Heart left ventricle (tissue), 16 donors: Measurements from ENCODE around the gene SCLY. TPM values are rescaled to one million over a fixed set of nuclear protein-coding genes. Genes with fewer than 3 reads are reported as not detected.

ENCODE experiments used
- ATAC-seq, 4 donors: fragments of 200-7000 bp; cut with Tn5 transposase; one replicate each; pipeline ENCODE4 v1.9.1; 2020 to 2022; ENCODE audit warnings: moderate library complexity in 4 of 4, mild to moderate bottlenecking in 3 of 4, moderate number of reproducible peaks in 1 of 4
- DNase-seq, 5 donors: peaks; one replicate each; pipeline ENCODE4 v3.0.0-alpha.2; 2020
- H3K27ac ChIP-seq, 12 donors: fragments of 200-600 bp; sonication (generic) in 4 of 12; one replicate each; pipeline versions ENCODE4 v1.5.0 to v1.8.0; 2016 to 2022; ENCODE audit warnings: mild to moderate bottlenecking in 2 of 12
- H3K27me3 ChIP-seq, 9 donors: fragments of 200-600 bp; sonication (generic) in 2 of 9; one replicate each; pipeline versions ENCODE4 v1.5.1 to v1.8.0; 2016 to 2022; ENCODE audit warnings: mild to moderate bottlenecking in 3 of 9
- H3K36me3 ChIP-seq, 9 donors: fragments of 200-600 bp; sonication (generic) in 2 of 9; one replicate each; pipeline versions ENCODE4 v1.5.0 to v1.8.0; 2018 to 2022; ENCODE audit warnings: mild to moderate bottlenecking in 2 of 9
- H3K4me1 ChIP-seq, 12 donors: fragments of 200-600 bp; sonication (generic) in 4 of 12; one replicate each; pipeline versions ENCODE4 v1.5.0 to v1.8.0; 2016 to 2022; ENCODE audit warnings: mild to moderate bottlenecking in 3 of 12
- H3K4me3 ChIP-seq, 12 donors: fragments of 200-600 bp; sonication (generic) in 4 of 12; one replicate each; pipeline versions ENCODE4 v1.5.0 to v1.8.0; 2017 to 2022; ENCODE audit warnings: mild to moderate bottlenecking in 9 of 12, moderate library complexity in 4 of 12
- H3K9me3 ChIP-seq, 12 donors: fragments of 200-600 bp; sonication (generic) in 4 of 12; one replicate each; pipeline versions ENCODE4 v1.5.0 to v1.8.0; 2016 to 2022; ENCODE audit warnings: mild to moderate bottlenecking in 1 of 12
- POLR2A ChIP-seq, 2 donors: fragments of 450-650 bp; IDR thresholded peaks; one replicate each; pipeline ENCODE4 v1.6.1; 2017; ENCODE audit warnings: antibody characterized with exemption in 2 of 2, mild to moderate bottlenecking in 2 of 2, moderate library complexity in 2 of 2
- WGBS, 4 donors: extraction: QIAGEN DNeasy Blood & Tissue Kit in 2 of 4; methylation state at CpG; one replicate each; pipeline versions ENCODE4 v1.1.5 to v1.1.7; 2013 to 2018; 5-methylcytosine and 5-hydroxymethylcytosine counted together
- intact Hi-C, 10 donors: fragments of 100-400 bp; cut with DNase I; formaldehyde crosslinking; loops; one replicate each; pipeline versions ENCODE4 v1.11.1 to v1.14.2; 2022
- polyA plus RNA-seq, 2 donors: library from polyadenylated mRNA; stranded (reverse); fragments of 200-250 nt; gene quantifications; one replicate each; pipeline ENCODE4 v1.2.3, GENCODE V29; 2013
- total RNA-seq, 9 donors: library from RNA; depleted of rRNA in 2 of 9; stranded (reverse); fragments of >200 nt in 2 of 9; fragmentation: NEBNext Ultra II Directional in 3 of 9; extraction: Animal tissue kit (Norgen Biotek cat#: 25700) in 3 of 9; gene quantifications; one replicate each; pipeline versions ENCODE4 v1.1.0 to v1.2.4, GENCODE V29; 2016 to 2023
- TF ChIP-seq, protein P1 (sequence below), 12 donors: fragments of 200-600 bp; sonication (generic) in 4 of 12; IDR thresholded peaks; one replicate each; pipeline versions ENCODE4 v1.5.0 to v1.8.0; 2018 to 2022; ENCODE audit warnings: antibody characterized with exemption in 12 of 12, mild to moderate bottlenecking in 5 of 12
- donor health status: ischemic (EF 13 %, LVEDD 7.1; RV severe dilation, severe dysfunction).
- donor health status: healthy with polysubstance abuse.
- donor health status: DM: no; HTN: yes; CAD: no.
- donor health status: DM: no; HTN: no; CAD: no.
- donor health status: ischemic (EF 25% LVEDD 6.9; RV normal size, moderate dysfunction).
- donor health status: ischemic (EF 25% LVEDD 5.7; RV mildly dilated, moderate dysfunction).
- donor health status: healthy.
- donor health status: DM: yes; HTN: yes; CAD: no.
- donor health status: ischemic (EF 35%, LVEDD 5.7; RV mildly dilated, moderate dysfunction).
- donor health status: nonischemic (EF 11% LVEDD 7.7; RV severe dilation, severe dysfunction).
- donor health status: DM: yes; HTN: yes; CAD: no.
- donor health status: PGD.
- donor health status: ischemic (EF 29% LVEDD 5.4; RV normal size, mild dysfunction).
- donor health status: nonischemic (EF 23%, LVEDD 6.1; RV moderate dilation, normal function).

SCLY gene
- total and polyA plus RNA-seq, 11 donors: 6.9 to 21.2 (median 10.6) TPM

DNA sequence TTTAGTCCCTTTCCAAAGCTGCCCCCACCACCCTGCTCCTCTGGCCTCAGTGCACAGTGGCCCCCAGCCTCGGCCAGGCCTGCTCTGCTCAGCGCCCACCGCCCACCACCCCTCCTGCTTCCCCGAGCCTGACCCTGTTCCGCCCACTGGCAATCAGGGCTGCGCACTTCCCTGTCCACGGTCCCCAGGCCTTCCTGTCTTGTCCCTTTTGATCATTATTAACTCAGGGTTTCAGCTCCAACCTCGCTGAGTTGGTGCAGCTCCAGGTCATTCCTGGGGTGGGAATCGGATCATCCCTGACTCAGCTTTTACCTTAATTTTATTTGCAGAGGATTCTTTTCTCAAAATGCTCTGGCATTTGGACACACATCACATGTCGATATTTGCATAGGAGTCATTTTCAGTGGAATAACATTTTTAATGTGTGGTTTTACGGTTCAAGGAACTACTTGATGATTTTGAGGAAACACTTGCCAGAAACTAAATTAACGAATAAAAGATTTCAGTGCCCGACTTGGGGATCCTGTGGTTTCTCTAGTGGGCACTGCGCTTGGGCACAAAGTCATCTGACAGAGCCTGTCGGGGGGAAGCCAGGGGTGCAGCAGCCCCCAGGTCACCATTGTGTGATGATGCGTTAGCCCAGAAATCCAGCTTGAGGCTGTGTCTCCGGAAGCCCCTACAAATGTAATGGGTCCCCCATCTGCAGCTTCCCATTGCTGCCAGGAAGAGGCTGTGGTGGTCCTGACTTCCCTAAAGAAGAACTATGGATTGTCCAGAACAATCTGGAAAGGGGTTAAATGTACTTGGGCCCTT, 38.3 kb downstream of the SCLY start:
- WGBS, 4 donors: 78 to 82% (median 79%) methylated on average over 16 to 17 of the region's 17 CpGs
- H3K27me3 ChIP-seq: no peaks in the 10 kb centered on the region
- no peak for TF ChIP-seq POLR2A (IDR thresholded peaks at IDR 0.05)
- TF ChIP-seq, protein P1, sequence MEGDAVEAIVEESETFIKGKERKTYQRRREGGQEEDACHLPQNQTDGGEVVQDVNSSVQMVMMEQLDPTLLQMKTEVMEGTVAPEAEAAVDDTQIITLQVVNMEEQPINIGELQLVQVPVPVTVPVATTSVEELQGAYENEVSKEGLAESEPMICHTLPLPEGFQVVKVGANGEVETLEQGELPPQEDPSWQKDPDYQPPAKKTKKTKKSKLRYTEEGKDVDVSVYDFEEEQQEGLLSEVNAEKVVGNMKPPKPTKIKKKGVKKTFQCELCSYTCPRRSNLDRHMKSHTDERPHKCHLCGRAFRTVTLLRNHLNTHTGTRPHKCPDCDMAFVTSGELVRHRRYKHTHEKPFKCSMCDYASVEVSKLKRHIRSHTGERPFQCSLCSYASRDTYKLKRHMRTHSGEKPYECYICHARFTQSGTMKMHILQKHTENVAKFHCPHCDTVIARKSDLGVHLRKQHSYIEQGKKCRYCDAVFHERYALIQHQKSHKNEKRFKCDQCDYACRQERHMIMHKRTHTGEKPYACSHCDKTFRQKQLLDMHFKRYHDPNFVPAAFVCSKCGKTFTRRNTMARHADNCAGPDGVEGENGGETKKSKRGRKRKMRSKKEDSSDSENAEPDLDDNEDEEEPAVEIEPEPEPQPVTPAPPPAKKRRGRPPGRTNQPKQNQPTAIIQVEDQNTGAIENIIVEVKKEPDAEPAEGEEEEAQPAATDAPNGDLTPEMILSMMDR (IDR thresholded peaks at IDR 0.05): no peak
- intact Hi-C loops: no loop called here
- H3K9me3 ChIP-seq: no peaks in the 10 kb centered on the region
- H3K4me1 ChIP-seq: peaks cover 0 to 12% (median 0%) of the 10 kb centered on the region in 12 donors
- ATAC-seq: no peak
- peak overlapping the region in 1 of 12 donors; percentile 67 for H3K27ac ChIP-seq
- DNase-seq: peak in 1 of 5 donors; percentile 51
- no peak overlapping the region for H3K4me3 ChIP-seq
- peaks cover 0 to 4% (median 0%) of the 10 kb centered on the region in 9 donors for H3K36me3 ChIP-seq

DNA sequence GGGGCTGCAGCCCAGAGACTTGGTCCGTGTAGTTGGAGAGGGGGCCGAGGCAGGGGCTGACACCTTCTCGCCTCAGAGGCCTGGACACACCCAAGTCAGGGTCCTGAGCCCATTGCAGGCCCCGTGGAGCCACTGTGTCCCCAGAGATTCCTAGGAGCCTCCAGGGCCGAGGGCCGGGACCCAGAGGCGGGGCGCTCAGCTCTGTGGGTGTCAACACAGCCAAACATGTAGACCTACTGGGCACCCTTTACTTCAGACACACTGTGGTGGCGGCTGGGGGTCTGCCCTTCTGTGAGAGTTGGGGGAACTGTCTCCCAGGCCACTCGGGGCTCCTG, 38.9 kb downstream of the SCLY start:
- Histone ChIP-seq H3K4me1 (peaks cover 0 to 12% (median 0%) of the 10 kb centered on the region in 12 donors), H3K36me3 (peaks cover 0 to under 1% (median 0%) of the 10 kb centered on the region in 9 donors), H3K9me3 (no peaks in the 10 kb centered on the region), H3K27ac (peak overlapping the region in 1 of 12 donors; percentile 67), H3K27me3 (no peaks in the 10 kb centered on the region), H3K4me3 (no peak overlapping the region)
- intact Hi-C loops: loop anchor here in 1 of 10 donors (10.0 kb wide), 1 partner anchor 245 kb away; the partner anchor contains the start of gene RAMP1
- ATAC-seq: no peak
- WGBS, 4 donors: 82 to 100% (median 90%) methylated on average over 2 to 10 of the region's 10 CpGs
- TF ChIP-seq, protein P1 (IDR thresholded peaks at IDR 0.05): no peak
- TF ChIP-seq POLR2A (IDR thresholded peaks at IDR 0.05): no peak
- peak in 1 of 5 donors; percentile 40 for DNase-seq

DNA sequence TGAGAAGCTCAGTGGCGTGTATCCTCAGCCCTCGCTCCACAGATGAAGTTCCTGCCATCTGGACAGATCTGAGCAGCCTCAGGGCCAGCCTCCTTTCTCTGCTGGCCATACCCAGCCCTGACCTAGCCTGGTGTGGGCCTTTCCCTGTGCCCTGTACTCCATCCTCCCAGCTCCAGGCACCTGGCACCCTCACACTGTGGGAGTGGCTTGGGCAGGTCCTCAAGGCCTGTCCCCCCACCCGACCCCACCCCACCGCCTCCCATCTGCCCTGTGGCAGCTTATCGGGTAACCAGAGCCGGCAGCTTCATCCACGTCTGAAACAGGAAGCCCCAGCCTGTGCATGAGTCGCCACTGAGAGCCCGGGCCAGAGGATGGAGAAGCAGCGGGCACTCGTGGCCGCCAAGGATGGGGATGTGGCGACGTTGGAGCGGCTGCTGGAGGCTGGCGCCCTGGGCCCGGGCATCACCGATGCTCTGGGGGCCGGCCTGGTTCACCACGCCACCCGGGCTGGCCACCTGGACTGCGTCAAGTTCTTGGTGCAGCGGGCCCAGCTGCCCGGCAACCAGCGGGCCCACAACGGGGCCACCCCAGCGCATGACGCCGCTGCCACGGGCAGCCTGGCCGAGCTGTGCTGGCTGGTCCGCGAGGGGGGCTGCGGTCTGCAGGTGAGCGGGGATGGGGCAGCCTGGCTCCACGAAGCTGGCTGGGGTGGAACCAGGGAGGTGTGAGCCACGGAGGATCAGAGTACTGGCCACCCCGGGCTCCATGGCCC, 39.4 kb downstream of the SCLY start, which contains the start of gene ESPNL:
Gene ESPNL, plus strand, starts transcription at position 292 of the 772 bp plus-strand sequence. Its CDS starts 80 bp downstream, at position 372.
- Histone ChIP-seq H3K4me1 (peaks cover 0 to 12% (median 0%) of the 10 kb centered on the region in 12 donors), H3K36me3 (no peaks in the 10 kb centered on the region), H3K27ac (peak within 1 kb of the TSS in 1 of 12 donors; percentile 67), H3K9me3 (no peaks in the 10 kb centered on the region), H3K27me3 (no peaks in the 10 kb centered on the region), H3K4me3 (no peak within 1 kb of the TSS)
- TF ChIP-seq POLR2A (IDR thresholded peaks at IDR 0.05): no peak
- ATAC-seq (peak in 1 of 4 donors; percentile 9), DNase-seq (peak in 1 of 5 donors; percentile 54)
- intact Hi-C loops: loop anchor here in 1 of 10 donors (10.0 kb wide), 1 partner anchor 245 kb away; the partner anchor contains the start of gene RAMP1
- 84 to 88% (median 86%) methylated on average over 14 to 38 of the region's 38 CpGs for WGBS, 4 donors

DNA sequence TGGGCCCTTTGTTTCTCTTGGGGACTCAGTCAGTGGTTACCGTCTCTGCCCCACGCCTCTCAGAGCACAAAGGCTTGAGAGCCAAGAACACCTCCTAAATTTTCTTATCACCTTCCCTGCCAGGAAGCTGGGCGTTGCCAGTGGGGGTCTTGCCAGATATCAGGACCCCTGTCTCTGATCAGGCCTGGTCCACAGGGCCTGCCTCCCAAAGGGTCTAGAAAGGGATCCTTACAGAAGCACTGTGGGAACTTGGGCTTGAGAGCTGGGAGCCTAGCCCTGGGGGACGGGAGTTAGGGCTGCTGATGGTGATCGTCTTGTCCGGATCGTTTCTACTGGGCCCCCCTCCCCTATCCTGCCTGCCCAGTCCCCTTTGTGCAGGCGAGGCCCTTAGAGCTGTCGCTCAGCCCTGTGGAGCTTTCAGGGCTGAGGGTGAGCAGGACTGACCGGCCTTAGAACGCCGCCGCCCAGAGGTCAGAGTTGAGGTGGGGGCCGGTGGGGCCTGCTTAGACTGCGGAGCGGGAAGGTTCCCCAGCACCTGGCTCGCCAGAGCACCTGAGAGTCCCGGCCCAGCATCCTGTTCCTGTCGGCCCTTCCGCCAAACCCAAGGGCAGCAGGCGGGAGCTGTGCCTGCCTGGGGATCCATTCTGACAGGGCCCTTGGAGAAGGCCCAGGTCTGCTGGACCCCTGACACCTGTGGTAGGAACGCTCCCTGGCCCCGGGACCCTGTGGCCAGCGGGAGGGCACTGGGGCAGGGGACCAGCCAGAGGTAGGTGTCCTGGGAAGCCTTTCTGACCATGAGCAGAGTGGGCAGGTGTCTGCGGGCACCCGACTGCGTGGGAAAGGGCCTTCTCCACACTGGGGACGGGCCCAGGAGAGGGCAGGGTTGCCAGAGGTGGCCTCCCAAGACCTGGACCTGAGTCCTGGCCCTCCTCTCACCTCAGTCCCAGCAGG, 40.3 kb downstream of the SCLY start:
- no peak for TF ChIP-seq POLR2A (IDR thresholded peaks at IDR 0.05)
- TF ChIP-seq, protein P1 (IDR thresholded peaks at IDR 0.05): no peak
- DNase-seq (peak in 1 of 5 donors; percentile 54), ATAC-seq (no peak)
- H3K36me3 ChIP-seq: no peaks in the 10 kb centered on the region
- H3K27me3 ChIP-seq: no peaks in the 10 kb centered on the region
- H3K9me3 ChIP-seq: no peaks in the 10 kb centered on the region
- no peak overlapping the region for H3K27ac ChIP-seq
- 85 to 93% (median 89%) methylated on average over 20 to 28 of the region's 28 CpGs for WGBS, 4 donors
- intact Hi-C loops: loop anchor here in 1 of 10 donors (10.0 kb wide), 1 partner anchor 246 kb away; the partner anchor contains the start of gene RAMP1
- H3K4me1 ChIP-seq: peaks cover 0 to 12% (median 0%) of the 10 kb centered on the region in 12 donors
- no peak overlapping the region for H3K4me3 ChIP-seq
